Measurements from ENCODE around the gene P2RX3.
A peak's percentile ranks its signal among the peaks of the same experiment; 100 is the strongest.

The P2RX3 gene

DNA sequence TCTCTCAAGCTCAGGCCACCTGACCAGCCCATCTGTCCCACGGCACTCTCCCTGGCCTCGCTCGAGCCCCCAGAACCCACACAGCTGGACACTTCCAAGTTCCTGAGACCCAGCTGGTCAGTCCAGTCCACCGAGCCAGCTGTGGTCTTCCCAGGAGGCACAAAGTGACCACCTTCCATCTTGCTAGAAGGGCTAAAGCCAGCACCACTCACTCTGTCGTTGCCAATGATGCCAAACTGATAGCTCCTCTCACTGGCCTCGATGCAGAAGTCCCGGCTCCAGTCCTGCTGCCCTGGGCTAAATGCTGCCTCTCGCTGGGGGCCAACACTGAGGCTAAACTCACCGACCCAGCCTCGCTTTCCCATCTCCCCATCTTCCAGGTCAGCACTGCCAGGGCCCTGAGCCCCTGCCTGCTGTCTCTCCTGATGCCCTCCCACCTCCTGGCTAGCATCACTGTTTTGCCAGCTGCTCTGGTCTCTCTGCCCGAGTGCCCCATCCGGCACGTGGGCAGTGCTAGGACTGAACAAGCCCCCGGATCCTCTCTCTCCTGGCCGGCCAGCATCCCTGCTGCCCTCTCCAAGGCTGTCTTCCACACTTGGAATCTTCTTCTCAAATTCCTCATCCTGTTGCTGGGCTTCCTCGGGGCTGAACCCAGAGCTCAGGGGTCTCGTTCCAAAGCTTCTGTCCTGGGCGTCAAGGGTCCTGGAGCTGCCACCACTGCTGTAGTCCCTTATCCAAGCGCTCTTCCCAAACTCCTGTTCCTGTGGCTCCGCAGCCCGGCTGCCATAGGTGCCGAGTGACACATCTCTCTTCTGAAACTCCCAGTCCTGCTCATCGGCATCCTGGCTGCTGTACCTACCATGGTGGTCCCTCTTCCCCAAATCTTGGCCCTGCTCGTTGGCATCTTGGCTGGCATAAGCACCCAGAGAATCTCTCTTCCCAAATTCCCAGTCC lies 28.8 kb upstream of the P2RX3 start:
- Histone ChIP-seq H3K27ac (no peak overlapping the region), H3K27me3 (no peaks in the 10 kb centered on the region), H3K9me3 (no peaks in the 10 kb centered on the region), H3K4me1 (peaks cover 47% of the 10 kb centered on the region), H3K4me3 (no peak overlapping the region), H3K4me2 (no peak overlapping the region), H3K9ac (no peak overlapping the region), H4K20me1 (peaks cover 30% of the 10 kb centered on the region), H3K36me3 (peaks cover 47% of the 10 kb centered on the region)
- TF ChIP-seq Cebpa-rat (IDR thresholded peaks at IDR 0.05) = no peak

DNA sequence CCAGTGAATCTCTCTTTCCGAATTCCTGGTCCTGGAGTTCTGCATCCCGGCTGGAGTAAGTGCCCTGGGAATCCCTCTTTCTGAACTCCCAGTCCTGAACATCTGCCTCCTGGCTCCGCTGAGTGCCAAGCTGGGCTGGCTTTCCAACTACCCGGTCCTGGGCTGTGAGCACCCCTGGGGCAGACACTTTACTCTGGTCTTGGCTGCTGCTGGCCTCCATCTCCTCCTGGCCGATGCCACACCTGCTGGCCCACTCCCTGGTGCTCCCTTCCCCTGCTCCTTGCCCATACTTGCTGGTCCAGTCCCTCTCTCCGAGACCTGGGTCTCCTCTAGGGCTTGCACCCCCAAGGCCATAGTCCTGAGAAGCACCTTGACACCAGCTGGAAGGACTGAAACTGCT lies 28.1 kb upstream of the P2RX3 start:
- no peak overlapping the region for H3K9ac ChIP-seq
- no peak for TF ChIP-seq Cebpa-rat (IDR thresholded peaks at IDR 0.05)
- no peaks in the 10 kb centered on the region for H3K9me3 ChIP-seq
- H3K4me2 ChIP-seq = no peak overlapping the region
- no peaks in the 10 kb centered on the region for H3K27me3 ChIP-seq
- H3K4me3 ChIP-seq = no peak overlapping the region
- no peak overlapping the region for H3K27ac ChIP-seq
- H3K4me1 ChIP-seq = peaks cover 47% of the 10 kb centered on the region
- H3K36me3 ChIP-seq = peaks cover 54% of the 10 kb centered on the region
- peaks cover 37% of the 10 kb centered on the region for H4K20me1 ChIP-seq

DNA sequence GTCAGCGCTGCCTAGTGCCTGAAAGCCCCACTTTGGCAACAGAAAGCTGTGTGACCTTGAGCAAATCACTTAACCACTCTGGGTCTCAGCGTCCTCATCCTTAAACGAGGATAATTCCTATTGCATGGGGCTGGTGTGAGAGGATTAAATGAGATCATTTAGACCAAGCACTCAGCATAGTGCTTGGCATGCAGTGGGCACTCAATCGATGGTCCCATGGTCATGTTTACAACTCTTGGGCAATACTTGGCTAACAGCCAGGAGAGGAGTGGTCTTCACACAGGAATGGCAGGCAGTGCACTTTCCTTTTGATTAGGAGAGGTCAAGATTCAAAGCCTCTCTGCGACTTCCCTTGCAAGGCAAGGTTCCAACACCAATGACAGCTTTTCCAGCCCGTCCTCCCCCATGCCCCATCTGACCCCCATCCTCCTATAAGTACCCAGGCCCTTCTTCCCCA lies 27.5 kb upstream of the P2RX3 start:
- peak overlapping the region; percentile 91 for H3K4me2 ChIP-seq
- TF ChIP-seq Cebpa-rat (IDR thresholded peaks at IDR 0.05) = no peak
- peak overlapping the region; percentile 58 for H3K4me3 ChIP-seq
- H3K27ac ChIP-seq = peak overlapping the region; percentile 55; the same call in 1 of the 2 replicates
- peaks cover 60% of the 10 kb centered on the region for H3K36me3 ChIP-seq
- H3K9ac ChIP-seq = peak overlapping the region; percentile 53
- peaks cover 43% of the 10 kb centered on the region for H4K20me1 ChIP-seq
- no peaks in the 10 kb centered on the region for H3K9me3 ChIP-seq
- no peaks in the 10 kb centered on the region for H3K27me3 ChIP-seq
- H3K4me1 ChIP-seq = peaks cover 51% of the 10 kb centered on the region

DNA sequence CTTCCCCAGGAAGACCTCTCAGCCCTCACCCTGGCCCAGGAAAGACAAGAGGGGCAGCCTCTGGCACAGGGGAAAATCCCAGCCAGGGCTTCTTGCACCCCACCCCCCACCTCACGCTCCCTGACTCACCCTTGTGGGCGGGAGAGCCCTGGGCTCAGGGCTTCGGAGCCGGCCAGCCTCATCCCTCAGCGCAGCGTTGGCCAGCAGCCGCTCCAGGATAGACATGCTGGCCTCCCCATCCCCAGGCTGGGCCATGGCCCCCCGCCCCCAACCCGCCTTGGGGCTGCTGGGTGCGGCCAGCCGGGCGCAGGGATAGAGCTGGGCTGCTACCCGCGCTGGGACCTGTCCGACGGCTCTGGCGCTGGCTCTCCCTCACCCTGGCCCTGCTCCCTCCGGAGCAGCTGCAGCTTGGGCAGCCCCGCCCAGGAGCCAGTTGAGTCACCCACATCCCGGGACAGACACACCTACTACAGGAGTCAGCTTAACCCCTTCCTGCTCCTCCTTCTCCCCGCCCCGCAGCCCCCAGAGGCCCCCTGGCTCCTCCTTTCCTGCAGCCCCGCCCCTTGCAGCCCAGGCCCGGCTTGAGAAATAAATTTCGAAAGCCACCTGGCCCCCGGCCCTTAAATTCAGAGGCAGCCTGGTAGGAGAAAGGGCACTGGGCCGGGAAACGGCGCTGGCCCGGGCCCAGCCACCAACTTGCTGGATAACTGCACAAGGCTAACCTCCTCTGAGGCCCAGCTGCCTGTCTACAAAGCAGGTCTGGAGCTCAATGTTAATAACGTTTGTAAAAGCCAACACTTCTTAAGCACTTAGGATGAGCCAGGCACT lies 26.8 kb upstream of the P2RX3 start:
- peak overlapping the region; percentile 60; the same call in 1 of the 2 replicates for H3K27ac ChIP-seq
- peak overlapping the region; percentile 65 for H3K9ac ChIP-seq
- H4K20me1 ChIP-seq = peaks cover 49% of the 10 kb centered on the region
- TF ChIP-seq Cebpa-rat (IDR thresholded peaks at IDR 0.05) = no peak
- H3K4me1 ChIP-seq = peaks cover 51% of the 10 kb centered on the region
- H3K9me3 ChIP-seq = no peaks in the 10 kb centered on the region
- peak overlapping the region; percentile 58 for H3K4me3 ChIP-seq
- peaks cover 66% of the 10 kb centered on the region for H3K36me3 ChIP-seq
- H3K27me3 ChIP-seq = no peaks in the 10 kb centered on the region
- H3K4me2 ChIP-seq = peak overlapping the region; percentile 91

DNA sequence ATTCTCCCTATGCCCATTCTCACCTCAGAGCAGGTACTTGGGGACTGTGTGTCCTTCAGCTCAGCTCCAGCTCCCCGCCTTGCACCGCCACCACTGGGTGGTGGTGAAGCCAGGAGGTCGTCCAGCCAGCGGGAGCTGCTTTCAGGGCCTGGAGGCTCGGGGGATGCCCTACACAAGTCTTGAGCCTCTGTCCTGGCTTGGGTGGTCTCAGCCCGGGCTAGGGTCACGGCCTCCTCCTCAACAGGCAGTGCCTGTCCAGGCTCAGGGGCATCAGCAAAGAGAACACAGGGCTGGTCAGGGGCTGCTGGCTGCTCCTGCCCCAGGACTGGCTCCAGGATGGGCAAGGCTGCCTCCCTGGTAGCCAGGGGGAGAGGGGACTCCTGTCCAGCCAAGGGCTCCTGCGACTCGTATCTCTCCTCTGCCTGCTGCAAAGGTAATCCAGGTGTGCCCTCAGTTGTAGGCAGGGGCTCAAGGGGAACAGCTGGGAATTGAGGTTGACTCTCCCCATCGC lies 25.6 kb upstream of the P2RX3 start:
- Histone ChIP-seq H3K27me3 (no peaks in the 10 kb centered on the region), H3K9ac (no peak overlapping the region), H3K36me3 (peaks cover 79% of the 10 kb centered on the region), H3K4me2 (peak overlapping the region; percentile 91; the same call in 1 of the 2 replicates), H3K27ac (no peak overlapping the region), H4K20me1 (peaks cover 62% of the 10 kb centered on the region), H3K4me1 (peaks cover 39% of the 10 kb centered on the region), H3K9me3 (no peaks in the 10 kb centered on the region), H3K4me3 (no peak overlapping the region)
- no peak for TF ChIP-seq Cebpa-rat (IDR thresholded peaks at IDR 0.05)

DNA sequence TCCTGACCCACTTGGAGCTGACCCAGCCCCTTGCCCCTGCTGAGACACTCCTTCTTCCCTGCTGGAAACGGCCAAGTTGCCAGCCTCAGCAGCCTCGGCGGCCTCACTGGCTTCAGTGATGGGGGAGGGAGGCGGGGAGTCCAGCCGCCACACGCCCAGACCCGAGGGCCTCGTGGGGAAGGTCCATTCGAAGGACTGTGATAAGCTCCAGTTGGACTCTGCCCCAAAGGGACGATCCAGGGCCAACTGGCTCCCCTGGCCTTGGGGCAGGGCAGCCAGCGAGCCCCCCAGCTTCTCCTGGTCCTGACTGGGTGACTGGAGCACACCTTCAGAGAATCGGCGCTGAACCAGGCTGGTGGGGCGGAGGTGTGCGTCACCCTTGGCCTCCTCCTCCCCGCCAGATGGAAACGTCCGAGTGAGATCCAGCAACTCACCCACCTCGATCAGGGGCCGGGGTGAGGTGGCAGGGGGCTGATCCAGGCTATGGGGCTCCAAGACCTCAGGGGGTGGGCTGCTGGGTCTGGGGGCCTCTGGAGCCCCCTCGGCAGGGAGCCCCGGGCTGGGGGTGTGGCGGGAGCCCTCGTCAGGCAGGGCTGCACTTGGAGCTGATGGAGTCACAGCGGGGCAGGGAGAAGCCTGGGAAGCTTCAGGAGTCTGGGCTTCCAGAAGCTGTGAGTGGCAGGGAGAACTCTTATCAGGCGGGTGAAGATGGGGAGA lies 24.9 kb upstream of the P2RX3 start:
- H3K9me3 ChIP-seq = no peaks in the 10 kb centered on the region
- H3K27ac ChIP-seq = no peak overlapping the region
- H3K27me3 ChIP-seq = no peaks in the 10 kb centered on the region
- H3K4me1 ChIP-seq = peaks cover 34% of the 10 kb centered on the region
- H3K4me3 ChIP-seq = no peak overlapping the region
- H4K20me1 ChIP-seq = peaks cover 65% of the 10 kb centered on the region
- H3K4me2 ChIP-seq = no peak overlapping the region
- no peak for TF ChIP-seq Cebpa-rat (IDR thresholded peaks at IDR 0.05)
- peaks cover 84% of the 10 kb centered on the region for H3K36me3 ChIP-seq
- no peak overlapping the region for H3K9ac ChIP-seq

DNA sequence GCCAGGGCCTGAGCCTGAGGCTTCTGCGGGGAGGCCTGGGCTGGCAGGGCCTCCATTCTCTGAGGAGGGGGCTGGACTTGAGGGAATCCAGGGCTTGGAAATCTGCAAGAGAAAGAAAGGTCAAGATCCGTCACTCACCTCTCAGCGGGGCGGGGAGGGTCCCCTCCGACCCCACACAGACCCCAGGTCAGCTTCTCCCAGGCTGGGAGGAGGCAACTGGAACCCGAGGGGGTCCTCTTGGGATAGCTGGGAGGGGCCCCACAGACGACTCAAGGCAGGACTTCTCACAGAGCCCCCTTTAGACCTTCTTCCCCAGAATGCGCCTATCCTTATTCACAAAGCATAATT lies 24.4 kb upstream of the P2RX3 start:
- no peak overlapping the region for H3K4me2 ChIP-seq
- H3K27ac ChIP-seq = no peak overlapping the region
- peaks cover 84% of the 10 kb centered on the region for H3K36me3 ChIP-seq
- peaks cover 69% of the 10 kb centered on the region for H4K20me1 ChIP-seq
- H3K27me3 ChIP-seq = no peaks in the 10 kb centered on the region
- no peak overlapping the region for H3K4me3 ChIP-seq
- peaks cover 34% of the 10 kb centered on the region for H3K4me1 ChIP-seq
- no peaks in the 10 kb centered on the region for H3K9me3 ChIP-seq
- TF ChIP-seq Cebpa-rat (IDR thresholded peaks at IDR 0.05) = no peak
- H3K9ac ChIP-seq = no peak overlapping the region

DNA sequence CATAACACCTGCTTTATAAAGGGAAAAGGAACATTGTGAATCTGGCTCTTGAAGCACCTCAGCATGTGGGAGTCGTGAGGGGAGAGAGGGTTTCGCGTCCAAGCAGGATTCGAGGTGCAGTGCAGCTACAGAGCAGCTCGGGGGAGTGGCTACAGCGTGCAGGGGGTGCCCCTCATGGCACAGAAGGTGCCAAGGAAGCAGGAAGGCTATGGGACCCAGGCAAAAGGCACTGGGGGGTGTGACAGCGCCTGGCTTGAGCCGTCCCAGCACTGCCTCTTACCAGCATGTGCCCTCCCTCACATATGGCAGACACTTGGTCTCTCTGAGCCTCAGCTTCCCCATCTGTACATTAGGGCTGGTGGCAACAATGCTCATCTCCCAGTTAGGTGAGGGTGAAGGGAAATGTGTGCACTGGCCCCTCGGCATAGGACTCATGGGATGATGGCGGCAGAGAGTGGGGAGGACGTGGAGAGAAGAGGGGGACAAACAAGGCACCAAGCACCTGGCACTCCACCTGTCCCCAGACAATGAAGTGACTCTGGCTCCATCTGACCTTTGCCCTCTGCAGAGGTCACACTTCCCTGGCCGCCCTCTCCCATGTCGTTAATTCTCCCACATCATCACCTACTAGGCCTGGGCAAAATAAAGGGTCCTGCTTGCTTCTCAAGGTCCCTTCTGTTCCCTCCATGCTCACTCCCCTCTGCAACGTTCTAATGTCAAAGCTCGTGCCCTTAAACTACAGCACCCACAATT lies 23.8 kb upstream of the P2RX3 start:
- TF ChIP-seq Cebpa-rat (IDR thresholded peaks at IDR 0.05) = no peak
- Histone ChIP-seq H3K9me3 (no peaks in the 10 kb centered on the region), H3K9ac (no peak overlapping the region), H3K4me1 (peaks cover 34% of the 10 kb centered on the region), H4K20me1 (peaks cover 69% of the 10 kb centered on the region), H3K4me3 (no peak overlapping the region), H3K27ac (no peak overlapping the region), H3K4me2 (no peak overlapping the region), H3K27me3 (no peaks in the 10 kb centered on the region), H3K36me3 (peaks cover 84% of the 10 kb centered on the region)

All from BLaER1 (cell line).